ENCODE measurements around the gene ZGPAT. TPM values are rescaled to one million over a fixed set of nuclear protein-coding genes. Genes with fewer than 3 reads are reported as not detected.

ZGPAT gene
- total and polyA plus RNA-seq, 10 of the 15 experiments (the other 5 are each of a cell fraction or from before 2014, with no cell fraction given) = 0.58 to 52.9 (median 18.0) TPM

DNA sequence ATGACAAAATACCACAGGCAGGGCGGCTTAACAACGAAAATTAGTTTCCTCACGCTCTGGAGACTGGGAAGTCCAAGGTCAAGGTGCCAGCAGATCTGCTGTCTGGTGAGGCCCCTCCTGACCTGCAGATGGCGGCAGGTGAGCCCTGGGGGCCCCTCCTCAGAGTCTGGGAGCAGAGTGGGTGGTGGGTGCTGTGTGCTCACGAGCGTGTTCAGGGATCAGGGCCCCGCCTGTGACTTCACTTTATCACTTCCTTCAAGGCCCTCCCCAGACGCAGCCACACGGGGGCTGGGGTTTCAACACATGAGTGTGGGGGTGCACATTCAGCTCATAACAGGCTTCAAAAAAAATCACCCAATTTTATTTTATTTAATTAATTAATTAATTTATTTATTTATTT, 71.0 kb downstream of the ZGPAT start (continued):
- TF ChIP-seq, protein P1, sequence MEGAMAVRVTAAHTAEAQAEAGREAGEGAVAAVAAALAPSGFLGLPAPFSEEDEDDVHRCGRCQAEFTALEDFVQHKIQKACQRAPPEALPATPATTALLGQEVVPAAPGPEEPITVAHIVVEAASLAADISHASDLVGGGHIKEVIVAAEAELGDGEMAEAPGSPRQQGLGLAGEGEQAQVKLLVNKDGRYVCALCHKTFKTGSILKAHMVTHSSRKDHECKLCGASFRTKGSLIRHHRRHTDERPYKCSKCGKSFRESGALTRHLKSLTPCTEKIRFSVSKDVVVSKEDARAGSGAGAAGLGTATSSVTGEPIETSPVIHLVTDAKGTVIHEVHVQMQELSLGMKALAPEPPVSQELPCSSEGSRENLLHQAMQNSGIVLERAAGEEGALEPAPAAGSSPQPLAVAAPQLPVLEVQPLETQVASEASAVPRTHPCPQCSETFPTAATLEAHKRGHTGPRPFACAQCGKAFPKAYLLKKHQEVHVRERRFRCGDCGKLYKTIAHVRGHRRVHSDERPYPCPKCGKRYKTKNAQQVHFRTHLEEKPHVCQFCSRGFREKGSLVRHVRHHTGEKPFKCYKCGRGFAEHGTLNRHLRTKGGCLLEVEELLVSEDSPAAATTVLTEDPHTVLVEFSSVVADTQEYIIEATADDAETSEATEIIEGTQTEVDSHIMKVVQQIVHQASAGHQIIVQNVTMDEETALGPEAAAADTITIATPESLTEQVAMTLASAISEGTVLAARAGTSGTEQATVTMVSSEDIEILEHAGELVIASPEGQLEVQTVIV (IDR thresholded peaks at IDR 0.05; ENCODE audit: borderline replicate concordance, partially characterized antibody) = no peak
- TF ChIP-seq POLR2AphosphoS5 (IDR thresholded peaks at IDR 0.05; ENCODE audit: low read length) (no peak), FOXK2 (IDR thresholded peaks at IDR 0.05) (no peak)

- Histone ChIP-seq H3K36me3 (ENCODE audit: control insufficient read depth in 2 of 2, insufficient read depth in 2 of 2, low read length in 1 of 2) (no peaks in the 10 kb centered on the region), H2AFZ (ENCODE audit: control insufficient read depth, low read depth, low read length) (no peak overlapping the region), H3K79me2 (ENCODE audit: control insufficient read depth, insufficient read depth, low read length) (no peaks in the 10 kb centered on the region), H3K4me2 (ENCODE audit: control insufficient read depth, insufficient read depth) (no peak overlapping the region), H3K27ac (ENCODE audit: control insufficient read depth, insufficient read depth) (no peak overlapping the region), H3K27me3 (replicated peaks in 1 of 2; ENCODE audit: control insufficient read depth in 2 of 2, insufficient read depth in 2 of 2, low read length in 1 of 2) (no peaks in the 10 kb centered on the region), H3K9me3 (replicated peaks; ENCODE audit: control insufficient read depth, insufficient read depth, low read length) (peaks cover 6% of the 10 kb centered on the region; the same call in 1 of the 3 replicates), H4K20me1 (ENCODE audit: control insufficient read depth, insufficient read depth) (no peaks in the 10 kb centered on the region), H3K4me1 (ENCODE audit: control insufficient read depth, insufficient read depth, low read length) (peaks cover 8% of the 10 kb centered on the region), H3K9ac (ENCODE audit: control insufficient read depth, insufficient read depth, low read length) (no peak overlapping the region), H3K4me3 (no peak overlapping the region)
- DNase-seq (ENCODE audit: low read depth, low spot score) = no peak
- no TSS peak for BruUV-seq (replicated peaks)
- CTCF ChIA-PET = no interaction called here
- RAD21 ChIA-PET (ENCODE audit: unreplicated experiment) = interaction anchor here (1.0 kb wide), 1 partner anchor 20 kb away, joined by 3 read pairs; no protein-coding TSS in a partner anchor
- no peak for FAIRE-seq
- WGBS (ENCODE audit: insufficient coverage, insufficient replicate concordance, low lambda C conversion rate, missing lambda C conversion rate) = 82% methylated on average over 14 of the region's 14 CpGs
- POLR2A ChIA-PET = interaction anchor here (0.5 to 0.6 kb wide), 3 partner anchors 13 to 35 kb away, joined by 3 to 6 read pairs (median 3); no protein-coding TSS in a partner anchor
- in situ Hi-C loops (cut with MboI) = no loop called here
- ATAC-seq = no peak
- intact Hi-C loops (cut with micrococcal nuclease; ENCODE audit: unreplicated experiment) = no loop called here
- SMC1A ChIA-PET (ENCODE audit: uncharacterized antibody, unreplicated experiment) = interaction anchor here (0.6 kb wide), 1 partner anchor 12 kb away, joined by 3 read pairs; no protein-coding TSS in a partner anchor
- no peak for TF ChIP-seq BCL3 (IDR thresholded peaks at IDR 0.05; ENCODE audit: borderline replicate concordance, insufficient read depth, low read depth, low read length, poor library complexity, severe bottlenecking)
- TF ChIP-seq KAT2A (conservative IDR thresholded peaks at IDR 0.05; ENCODE audit: control insufficient read depth, low read depth, low read length) = no peak
- TF ChIP-seq MAX (IDR thresholded peaks at IDR 0.05; ENCODE audit: low read depth, low read length) = no peak
Observed at GRCh38 chr20:63781181-63781580, 73.3 kb downstream of the ZGPAT start.

Data from GM12878 (cell line).